Body of pancreas (tissue), 4 donors: Measurements from ENCODE around the gene TTLL10.

ENCODE experiments used
- POLR2A ChIP-seq, 3 donors: fragments of 450-650 bp; IDR thresholded peaks; one replicate each; pipeline ENCODE4 v1.6.1; 2016; ENCODE audit warnings: antibody characterized with exemption in 3 of 3, mild to moderate bottlenecking in 2 of 3
- TF ChIP-seq, protein P1 (sequence below), 7 experiments: fragments of 450-650 bp in 4 of 7; fragments of 200-600 bp in 3 of 7; sonication (generic) in 3 of 7; IDR thresholded peaks; one replicate each; pipeline ENCODE4 v1.5.1; 2016 to 2019; ENCODE audit warnings: antibody characterized with exemption in 7 of 7

DNA sequence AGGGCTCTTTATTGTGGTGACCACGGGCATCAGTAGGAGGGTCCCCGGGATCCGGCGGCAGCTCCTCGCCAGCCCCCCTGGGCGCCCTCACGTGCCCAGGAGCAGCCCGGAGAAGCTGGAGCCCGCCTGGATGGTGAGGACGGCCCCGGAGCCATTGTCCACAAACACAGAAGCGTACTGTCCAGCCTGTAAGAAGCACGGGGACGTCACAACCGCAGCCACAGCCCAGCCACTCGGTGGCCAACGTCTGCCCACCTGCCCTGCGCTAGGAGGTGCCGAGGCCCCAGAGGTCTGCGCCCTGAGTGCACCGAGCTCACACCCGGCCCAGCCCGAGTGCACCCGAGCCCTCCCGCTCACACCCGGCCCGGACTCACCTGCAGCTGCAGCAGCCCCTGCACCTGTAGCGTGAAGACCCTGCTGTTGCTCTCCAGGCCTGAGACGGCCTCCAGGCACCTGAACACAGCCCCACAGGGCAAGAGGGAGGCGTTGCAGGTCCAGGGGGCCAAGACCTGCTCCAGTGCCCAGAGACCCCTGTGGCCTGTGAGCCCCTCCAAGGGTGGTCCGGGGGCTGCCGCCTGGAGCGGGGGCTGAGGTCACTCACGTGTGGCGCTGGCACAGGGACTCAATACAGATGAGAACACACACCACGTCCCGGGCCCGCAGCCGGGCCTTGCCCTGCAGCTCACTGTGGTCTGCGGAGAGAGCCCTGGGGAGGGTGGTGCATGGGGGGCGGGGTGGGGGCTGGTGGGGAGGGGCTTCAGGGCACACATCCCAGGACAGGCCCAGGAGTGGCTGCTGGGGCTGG, 69.0 kb downstream of the TTLL10 start:
- TF ChIP-seq, protein P1, sequence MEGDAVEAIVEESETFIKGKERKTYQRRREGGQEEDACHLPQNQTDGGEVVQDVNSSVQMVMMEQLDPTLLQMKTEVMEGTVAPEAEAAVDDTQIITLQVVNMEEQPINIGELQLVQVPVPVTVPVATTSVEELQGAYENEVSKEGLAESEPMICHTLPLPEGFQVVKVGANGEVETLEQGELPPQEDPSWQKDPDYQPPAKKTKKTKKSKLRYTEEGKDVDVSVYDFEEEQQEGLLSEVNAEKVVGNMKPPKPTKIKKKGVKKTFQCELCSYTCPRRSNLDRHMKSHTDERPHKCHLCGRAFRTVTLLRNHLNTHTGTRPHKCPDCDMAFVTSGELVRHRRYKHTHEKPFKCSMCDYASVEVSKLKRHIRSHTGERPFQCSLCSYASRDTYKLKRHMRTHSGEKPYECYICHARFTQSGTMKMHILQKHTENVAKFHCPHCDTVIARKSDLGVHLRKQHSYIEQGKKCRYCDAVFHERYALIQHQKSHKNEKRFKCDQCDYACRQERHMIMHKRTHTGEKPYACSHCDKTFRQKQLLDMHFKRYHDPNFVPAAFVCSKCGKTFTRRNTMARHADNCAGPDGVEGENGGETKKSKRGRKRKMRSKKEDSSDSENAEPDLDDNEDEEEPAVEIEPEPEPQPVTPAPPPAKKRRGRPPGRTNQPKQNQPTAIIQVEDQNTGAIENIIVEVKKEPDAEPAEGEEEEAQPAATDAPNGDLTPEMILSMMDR (IDR thresholded peaks at IDR 0.05), result no peak
- TF ChIP-seq POLR2A (IDR thresholded peaks at IDR 0.05), result no peak
